LHCN-M2 (cell line): Measurements from ENCODE around the gene ASCC1. TPM values are rescaled to one million over a fixed set of nuclear protein-coding genes. Genes with fewer than 3 reads are reported as not detected.
"Not testable (repeated sequence)": the region's sequence is repeated elsewhere in the genome, so short reads cannot be mapped to it uniquely, and the experiment has no call there.

ENCODE experiments used
- DNase-seq: peaks from one replicate; pipeline ENCODE4 v3.0.0-alpha.2; 2012; ENCODE audit warnings: low read depth
- total RNA-seq: library from RNA; depleted of rRNA; stranded (reverse); fragments of >200 nt; gene quantifications from 2 replicates; pipeline ENCODE4 v1.2.3, GENCODE V29; 2014

ASCC1 gene
- total RNA-seq, 1 experiment from 2014 or later, result 37.3 TPM

- DNase-seq, result no peak
Observed at GRCh38 chr10:72126872-72127232, 89.2 kb downstream of the ASCC1 start.

- peak; percentile 53 for DNase-seq
Observed at GRCh38 chr10:72126184-72126871, 89.7 kb downstream of the ASCC1 start.

- DNase-seq, result peak; percentile 81
Observed at GRCh38 chr10:72124989-72125388, 91.1 kb downstream of the ASCC1 start.

- DNase-seq, result no peak
Observed at GRCh38 chr10:72124381-72124780, 91.7 kb downstream of the ASCC1 start.

GRCh38 chr10:72123616-72124015 is 92.5 kb downstream of the ASCC1 start:
- DNase-seq, result no peak

GRCh38 chr10:72122221-72122620 is 93.9 kb downstream of the ASCC1 start:
- DNase-seq, result no peak

GRCh38 chr10:72121389-72121788 is 94.7 kb downstream of the ASCC1 start:
- DNase-seq, result no peak

- DNase-seq, result no peak
Observed at GRCh38 chr10:72116372-72116771, 99.7 kb downstream of the ASCC1 start.

- no peak for DNase-seq
Observed at GRCh38 chr10:72114706-72115450, 101.2 kb downstream of the ASCC1 start.

- DNase-seq, result no peak
Observed at GRCh38 chr10:72110673-72111401, 105.2 kb downstream of the ASCC1 start.

- no peak for DNase-seq
Observed at GRCh38 chr10:72109636-72110157, 106.4 kb downstream of the ASCC1 start.

GRCh38 chr10:72108830-72109635 is 107.0 kb downstream of the ASCC1 start:
- DNase-seq, result no peak

- not testable (repeated sequence) for DNase-seq
Observed at GRCh38 chr10:72108004-72108370, 108.1 kb downstream of the ASCC1 start.

- peak; percentile 22 for DNase-seq
Observed at GRCh38 chr10:72107325-72108003, 108.6 kb downstream of the ASCC1 start.

GRCh38 chr10:72106896-72107295 is 109.2 kb downstream of the ASCC1 start:
- no peak for DNase-seq

GRCh38 chr10:72106154-72106849 is 109.8 kb downstream of the ASCC1 start:
- no peak for DNase-seq

- DNase-seq, result no peak
Observed at GRCh38 chr10:72105710-72106109, 110.4 kb downstream of the ASCC1 start.

- DNase-seq, result no peak
Observed at GRCh38 chr10:72105098-72105475, 111.0 kb downstream of the ASCC1 start.

- peak; percentile 15 for DNase-seq
Observed at GRCh38 chr10:72104472-72105097, 111.5 kb downstream of the ASCC1 start.

GRCh38 chr10:72099600-72099921 is 116.5 kb downstream of the ASCC1 start:
- no peak for DNase-seq
